Left ventricle myocardium inferior (tissue), 1 donor: ENCODE measurements around the gene SLC39A12. TPM values are rescaled to one million over a fixed set of nuclear protein-coding genes. Genes with fewer than 3 reads are reported as not detected.

Source experiments
- DNase-seq: peaks from one replicate; pipeline ENCODE4 v3.0.0-alpha.2; 2020
- H3K27ac ChIP-seq: fragments of 200-600 bp; replicated peaks from 2 replicates; pipeline ENCODE4 v1.8.0; 2021
- H3K27me3 ChIP-seq: fragments of 200-600 bp; 2 replicates; pipeline ENCODE4 v1.8.0; 2021; ENCODE audit warnings: low read depth
- H3K36me3 ChIP-seq: fragments of 200-600 bp; 2 replicates; pipeline ENCODE4 v1.8.0; 2021
- H3K4me1 ChIP-seq: fragments of 200-600 bp; 2 replicates; pipeline ENCODE4 v1.8.0; 2021
- H3K4me3 ChIP-seq: fragments of 200-600 bp; 2 replicates; pipeline ENCODE4 v1.8.0; 2021; ENCODE audit warnings: mild to moderate bottlenecking, moderate library complexity
- H3K9me3 ChIP-seq: fragments of 200-600 bp; replicated peaks from 2 replicates; pipeline ENCODE4 v1.8.0; 2021
- intact Hi-C: fragments of 100-400 bp; cut with micrococcal nuclease; formaldehyde crosslinking; loops from one replicate; pipeline ENCODE4 v1.11.0; 2022
- total RNA-seq: library from RNA; stranded (reverse); fragmentation: NEBNext Ultra II Directional; extraction: Animal tissue kit (Norgen Biotek cat#: 25700); gene quantifications from one replicate; pipeline ENCODE4 v1.2.1, GENCODE V29; 2021
- TF ChIP-seq, protein P1 (sequence below): fragments of 200-600 bp; IDR thresholded peaks from 2 replicates; pipeline ENCODE4 v1.8.0; 2021; ENCODE audit warnings: antibody characterized with exemption, mild to moderate bottlenecking, borderline replicate concordance
- donor health status: DM: no; HTN: yes; CAD: no; lungs with severe emphysema.

The SLC39A12 gene
- total RNA-seq, 1 donor from 2014 or later = not detected

GRCh38 chr10:17954861-17955260 lies 3.1 kb downstream of the SLC39A12 start:
- Histone ChIP-seq H3K27ac (no peak overlapping the region), H3K9me3 (peaks cover 6% of the 10 kb centered on the region), H3K4me3 (no peak overlapping the region), H3K27me3 (no peaks in the 10 kb centered on the region), H3K36me3 (no peaks in the 10 kb centered on the region), H3K4me1 (no peaks in the 10 kb centered on the region)
- TF ChIP-seq, protein P1, sequence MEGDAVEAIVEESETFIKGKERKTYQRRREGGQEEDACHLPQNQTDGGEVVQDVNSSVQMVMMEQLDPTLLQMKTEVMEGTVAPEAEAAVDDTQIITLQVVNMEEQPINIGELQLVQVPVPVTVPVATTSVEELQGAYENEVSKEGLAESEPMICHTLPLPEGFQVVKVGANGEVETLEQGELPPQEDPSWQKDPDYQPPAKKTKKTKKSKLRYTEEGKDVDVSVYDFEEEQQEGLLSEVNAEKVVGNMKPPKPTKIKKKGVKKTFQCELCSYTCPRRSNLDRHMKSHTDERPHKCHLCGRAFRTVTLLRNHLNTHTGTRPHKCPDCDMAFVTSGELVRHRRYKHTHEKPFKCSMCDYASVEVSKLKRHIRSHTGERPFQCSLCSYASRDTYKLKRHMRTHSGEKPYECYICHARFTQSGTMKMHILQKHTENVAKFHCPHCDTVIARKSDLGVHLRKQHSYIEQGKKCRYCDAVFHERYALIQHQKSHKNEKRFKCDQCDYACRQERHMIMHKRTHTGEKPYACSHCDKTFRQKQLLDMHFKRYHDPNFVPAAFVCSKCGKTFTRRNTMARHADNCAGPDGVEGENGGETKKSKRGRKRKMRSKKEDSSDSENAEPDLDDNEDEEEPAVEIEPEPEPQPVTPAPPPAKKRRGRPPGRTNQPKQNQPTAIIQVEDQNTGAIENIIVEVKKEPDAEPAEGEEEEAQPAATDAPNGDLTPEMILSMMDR = no peak
- DNase-seq = no peak
- intact Hi-C loops = no loop called here

DNA sequence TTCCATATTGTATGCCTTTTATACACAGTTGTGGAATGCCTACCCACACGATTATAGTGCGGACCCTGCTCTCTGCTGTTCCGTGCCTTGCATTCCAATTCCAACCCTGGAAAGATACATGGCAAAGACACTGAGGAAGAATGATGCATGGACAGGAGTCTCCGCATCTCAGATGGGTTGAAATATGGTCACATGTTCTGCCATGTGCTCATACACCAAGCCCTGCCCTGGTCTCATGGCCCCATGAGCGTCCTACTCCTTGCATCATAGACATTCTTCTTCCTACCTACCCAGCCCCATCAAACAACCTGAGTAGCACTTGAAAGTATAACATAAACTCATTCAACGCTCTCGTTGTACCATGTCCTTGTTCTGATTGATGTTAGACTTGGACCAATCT lies 6.3 kb downstream of the SLC39A12 start:
- H3K36me3 ChIP-seq = no peaks in the 10 kb centered on the region
- intact Hi-C loops = no loop called here
- H3K4me3 ChIP-seq = no peak overlapping the region
- peaks cover 13% of the 10 kb centered on the region for H3K9me3 ChIP-seq
- DNase-seq = no peak
- no peaks in the 10 kb centered on the region for H3K27me3 ChIP-seq
- TF ChIP-seq, protein P1 = no peak
- H3K27ac ChIP-seq = no peak overlapping the region
- no peaks in the 10 kb centered on the region for H3K4me1 ChIP-seq

- TF ChIP-seq, protein P1 = no peak
- Histone ChIP-seq H3K9me3 (peaks cover 13% of the 10 kb centered on the region), H3K4me1 (no peaks in the 10 kb centered on the region), H3K27ac (no peak overlapping the region), H3K4me3 (no peak overlapping the region), H3K36me3 (no peaks in the 10 kb centered on the region), H3K27me3 (no peaks in the 10 kb centered on the region)
- DNase-seq = no peak
- intact Hi-C loops = no loop called here
Observed at GRCh38 chr10:17959870-17960269, 8.2 kb downstream of the SLC39A12 start.

- no peak for DNase-seq
- no peak overlapping the region for H3K4me3 ChIP-seq
- H3K27ac ChIP-seq = no peak overlapping the region
- H3K9me3 ChIP-seq = peaks cover 13% of the 10 kb centered on the region
- no peaks in the 10 kb centered on the region for H3K4me1 ChIP-seq
- TF ChIP-seq, protein P1 = no peak
- H3K27me3 ChIP-seq = no peaks in the 10 kb centered on the region
- intact Hi-C loops = no loop called here
- H3K36me3 ChIP-seq = no peaks in the 10 kb centered on the region
Observed at GRCh38 chr10:17961551-17962422, 10.1 kb downstream of the SLC39A12 start.

DNA sequence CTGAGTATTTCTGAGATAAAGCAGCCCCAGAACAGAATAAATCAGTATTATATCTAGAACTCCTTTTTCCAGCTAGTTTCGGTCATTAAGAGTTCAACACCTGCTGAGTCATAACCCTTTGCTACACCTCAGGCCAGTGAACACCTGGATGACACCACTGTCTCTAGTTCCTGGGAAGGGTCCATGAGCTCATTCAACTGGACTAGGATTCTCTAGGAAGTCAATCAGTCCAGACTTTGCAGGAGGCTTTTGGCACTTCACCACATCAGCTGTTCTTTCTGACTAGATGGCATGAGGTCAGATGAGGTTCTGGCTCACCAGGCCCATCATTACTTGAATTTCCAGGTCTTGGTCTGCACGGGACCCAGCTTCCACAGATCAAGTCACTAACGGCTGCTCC lies 11.7 kb downstream of the SLC39A12 start:
- Histone ChIP-seq H3K36me3 (no peaks in the 10 kb centered on the region), H3K27me3 (no peaks in the 10 kb centered on the region), H3K4me3 (no peak overlapping the region), H3K4me1 (no peaks in the 10 kb centered on the region), H3K9me3 (peaks cover 24% of the 10 kb centered on the region), H3K27ac (no peak overlapping the region)
- intact Hi-C loops = no loop called here
- DNase-seq = no peak
- TF ChIP-seq, protein P1 = no peak
